Keratinocyte (primary cell): ENCODE data around the gene SSBP4.

Experiments used
- EZH2 ChIP-seq: IDR thresholded peaks from one replicate; pipeline ENCODE4 v1.6.1; 2012; ENCODE audit warnings: inconsistent platforms, mild to moderate bottlenecking, low read length, moderate library complexity
- TF ChIP-seq, protein P1 (sequence below), 3 experiments: IDR thresholded peaks in 1 of 3; conservative IDR thresholded peaks in 1 of 3; optimal IDR thresholded peaks in 1 of 3; 2 replicates in 2 of 3; 3 replicates in 1 of 3; pipeline versions ENCODE3 to v1.5.1; 2011; ENCODE audit warnings: low read length in 3 of 3, mild to moderate bottlenecking in 3 of 3, moderate library complexity in 2 of 3, control low read depth in 1 of 3, inconsistent platforms in 1 of 3; ENCODE audit not compliant: insufficient read depth in 2 of 3; ENCODE audit errors: extremely low read depth in 1 of 3

- TF ChIP-seq, protein P1, sequence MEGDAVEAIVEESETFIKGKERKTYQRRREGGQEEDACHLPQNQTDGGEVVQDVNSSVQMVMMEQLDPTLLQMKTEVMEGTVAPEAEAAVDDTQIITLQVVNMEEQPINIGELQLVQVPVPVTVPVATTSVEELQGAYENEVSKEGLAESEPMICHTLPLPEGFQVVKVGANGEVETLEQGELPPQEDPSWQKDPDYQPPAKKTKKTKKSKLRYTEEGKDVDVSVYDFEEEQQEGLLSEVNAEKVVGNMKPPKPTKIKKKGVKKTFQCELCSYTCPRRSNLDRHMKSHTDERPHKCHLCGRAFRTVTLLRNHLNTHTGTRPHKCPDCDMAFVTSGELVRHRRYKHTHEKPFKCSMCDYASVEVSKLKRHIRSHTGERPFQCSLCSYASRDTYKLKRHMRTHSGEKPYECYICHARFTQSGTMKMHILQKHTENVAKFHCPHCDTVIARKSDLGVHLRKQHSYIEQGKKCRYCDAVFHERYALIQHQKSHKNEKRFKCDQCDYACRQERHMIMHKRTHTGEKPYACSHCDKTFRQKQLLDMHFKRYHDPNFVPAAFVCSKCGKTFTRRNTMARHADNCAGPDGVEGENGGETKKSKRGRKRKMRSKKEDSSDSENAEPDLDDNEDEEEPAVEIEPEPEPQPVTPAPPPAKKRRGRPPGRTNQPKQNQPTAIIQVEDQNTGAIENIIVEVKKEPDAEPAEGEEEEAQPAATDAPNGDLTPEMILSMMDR (optimal IDR thresholded peaks at IDR 0.05 in 1 of 3, IDR thresholded peaks at IDR 0.05 in 1 of 3, conservative IDR thresholded peaks at IDR 0.05 in 1 of 3; ENCODE audit: extremely low read depth in 1 of 3, insufficient read depth in 2 of 3, low read length in 3 of 3): no peak
- TF ChIP-seq EZH2: no peak
Measured at GRCh38 chr19:18424890-18425514, 5.8 kb downstream of the SSBP4 start.
